Esophagus squamous epithelium (tissue), 5 donors: ENCODE results near the gene NUDT12. TPM values are rescaled to one million over a fixed set of nuclear protein-coding genes. Genes with fewer than 3 reads are reported as not detected.

Experiments
- DNase-seq: peaks from one replicate; lab custom pipeline; 2025; lab: John Stamatoyannopoulos, UW
- H3K27ac ChIP-seq, 4 donors: fragments of 200-600 bp; sonication (generic); one replicate each; pipeline ENCODE4 v1.5.1; 2016 to 2019; ENCODE audit warnings: mild to moderate bottlenecking in 1 of 4
- H3K27me3 ChIP-seq, 4 donors: fragments of 200-600 bp; sonication (generic); 1 replicate in 3 of 4; 2 replicates in 1 of 4; pipeline versions ENCODE4 v1.5.1 to v1.6.0; 2017 to 2021; ENCODE audit warnings: antibody characterized with exemption in 1 of 4
- H3K36me3 ChIP-seq, 3 donors: fragments of 200-600 bp; sonication (generic); one replicate each; pipeline ENCODE4 v1.5.1; 2016 to 2019
- H3K4me1 ChIP-seq, 3 donors: fragments of 200-600 bp; sonication (generic); one replicate each; pipeline ENCODE4 v1.5.1; 2017 to 2019
- H3K4me3 ChIP-seq, 4 donors: fragments of 200-600 bp; sonication (generic); 1 replicate in 3 of 4; 2 replicates in 1 of 4; pipeline ENCODE4 v1.5.1; 2016 to 2019; ENCODE audit warnings: mild to moderate bottlenecking in 2 of 4, moderate library complexity in 1 of 4
- H3K9me3 ChIP-seq, 3 donors: fragments of 200-600 bp; sonication (generic); one replicate each; pipeline ENCODE4 v1.5.1; 2016 to 2019
- CTCF ChIP-seq, 6 experiments: fragments of 450-650 bp in 4 of 6; fragments of 200-600 bp in 2 of 6; sonication (generic) in 2 of 6; IDR thresholded peaks; one replicate each; pipeline ENCODE4 v1.5.1; 2016 to 2019; ENCODE audit warnings: antibody characterized with exemption in 6 of 6, mild to moderate bottlenecking in 4 of 6, moderate library complexity in 4 of 6
- POLR2A ChIP-seq, 4 donors: fragments of 450-650 bp; IDR thresholded peaks; one replicate each; pipeline ENCODE4 v1.6.1; 2017; ENCODE audit warnings: antibody characterized with exemption in 4 of 4, mild to moderate bottlenecking in 4 of 4, moderate library complexity in 3 of 4
- WGBS, 2 donors: methylation state at CpG; one replicate each; pipeline ENCODE4 v1.1.5; 2018; 5-methylcytosine and 5-hydroxymethylcytosine counted together
- intact Hi-C: fragments of 100-400 bp; cut with DNase I; formaldehyde crosslinking; loops from one replicate; pipeline ENCODE4 v1.15.0; 2022
- total RNA-seq, 4 donors: library from RNA; depleted of rRNA; stranded (reverse); fragments of >200 nt; gene quantifications; one replicate each; pipeline ENCODE4 v1.1.0, GENCODE V29; 2016
- donor health status: DM: yes; HTN: yes; CAD: no.

Gene NUDT12
- total RNA-seq, 4 donors from 2014 or later = 6.8 to 12.3 (median 9.9) TPM

DNA sequence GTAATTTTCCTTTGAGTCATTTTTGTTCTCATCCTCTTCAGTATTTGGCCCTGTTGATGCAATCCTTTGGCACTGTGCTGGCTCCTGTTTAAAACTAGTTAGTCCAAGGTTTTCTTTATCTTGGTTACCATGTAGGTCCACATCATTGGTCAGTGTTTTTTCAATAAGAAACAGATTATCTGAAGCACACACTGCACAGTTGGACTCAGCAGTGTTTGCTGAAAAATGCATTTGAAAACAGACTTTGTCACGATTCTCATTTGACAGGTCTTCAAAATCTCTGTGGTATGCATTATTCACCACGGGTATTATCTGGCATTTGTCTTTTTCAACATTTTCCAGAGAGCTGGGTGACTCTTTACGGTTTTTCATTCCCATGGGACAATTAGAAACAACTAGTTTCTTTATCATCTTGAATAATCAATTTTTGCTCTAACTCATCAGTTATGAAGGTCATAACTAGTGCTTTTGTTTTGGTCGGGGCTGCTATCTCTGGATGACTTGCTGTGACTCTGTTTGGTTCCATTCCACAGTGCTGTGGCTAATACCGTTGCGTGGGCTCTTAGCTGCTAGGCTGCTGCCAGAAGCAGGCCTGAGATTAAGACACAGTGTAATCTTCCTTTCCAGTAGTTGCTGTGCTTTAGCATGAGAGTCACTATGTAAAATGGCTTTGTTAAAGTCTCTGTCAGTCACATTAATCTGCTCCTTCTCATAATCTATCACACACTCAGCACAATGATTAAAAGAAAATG lies 36.2 kb downstream of the NUDT12 start:
- no peaks in the 10 kb centered on the region for H3K36me3 ChIP-seq
- DNase-seq = no peak
- no peaks in the 10 kb centered on the region for H3K27me3 ChIP-seq
- H3K4me3 ChIP-seq = no peak overlapping the region
- H3K9me3 ChIP-seq = no peaks in the 10 kb centered on the region
- WGBS, 2 donors = 47 to 63% methylated on average over 6 of the region's 6 CpGs
- intact Hi-C loops = no loop called here
- TF ChIP-seq CTCF (IDR thresholded peaks at IDR 0.05) = no peak
- no peak for TF ChIP-seq POLR2A (IDR thresholded peaks at IDR 0.05)
- no peak overlapping the region for H3K27ac ChIP-seq
- no peaks in the 10 kb centered on the region for H3K4me1 ChIP-seq

DNA sequence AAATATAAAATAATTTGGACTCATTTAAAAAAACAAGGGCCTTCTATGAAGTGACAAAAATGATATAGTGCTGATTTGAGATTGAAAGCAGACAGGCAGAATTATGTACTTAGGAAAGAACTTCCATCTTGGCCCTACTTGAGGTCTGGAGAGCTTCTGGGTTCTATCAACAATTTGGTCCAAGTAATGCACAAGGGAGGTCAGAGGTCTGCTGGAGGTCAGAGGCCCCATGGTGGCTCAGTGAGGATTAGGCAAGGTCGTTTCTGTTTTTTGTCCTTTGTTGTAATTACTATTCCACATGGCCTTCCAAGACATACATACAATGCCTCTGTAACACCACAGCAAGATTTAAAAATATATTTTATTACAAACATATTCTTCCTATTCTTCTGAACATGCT lies 37.2 kb downstream of the NUDT12 start:
- no peak overlapping the region for H3K4me3 ChIP-seq
- H3K4me1 ChIP-seq = no peaks in the 10 kb centered on the region
- intact Hi-C loops = no loop called here
- 20 to 27% methylated on average over 1 of the region's 1 CpG for whole genome bisulfite sequencing, 2 donors
- no peaks in the 10 kb centered on the region for H3K36me3 ChIP-seq
- H3K9me3 ChIP-seq = no peaks in the 10 kb centered on the region
- TF ChIP-seq CTCF (IDR thresholded peaks at IDR 0.05) (no peak), POLR2A (IDR thresholded peaks at IDR 0.05) (no peak)
- H3K27ac ChIP-seq = no peak overlapping the region
- no peaks in the 10 kb centered on the region for H3K27me3 ChIP-seq
- DNase-seq = no peak

- H3K4me1 ChIP-seq = no peaks in the 10 kb centered on the region
- intact Hi-C loops = no loop called here
- no peaks in the 10 kb centered on the region for H3K9me3 ChIP-seq
- H3K27me3 ChIP-seq = no peaks in the 10 kb centered on the region
- no peak overlapping the region for H3K4me3 ChIP-seq
- TF ChIP-seq POLR2A (IDR thresholded peaks at IDR 0.05) (no peak), CTCF (IDR thresholded peaks at IDR 0.05) (no peak)
- no peak for DNase-seq
- 48 to 60% methylated on average over 3 of the region's 3 CpGs for WGBS, 2 donors
- H3K36me3 ChIP-seq = no peaks in the 10 kb centered on the region
- H3K27ac ChIP-seq = no peak overlapping the region
These were observed 39.3 kb downstream of the NUDT12 start for GRCh38 chr5:103523319-103523718.

- intact Hi-C loops = no loop called here
- TF ChIP-seq POLR2A (IDR thresholded peaks at IDR 0.05) = no peak
- no peak for TF ChIP-seq CTCF (IDR thresholded peaks at IDR 0.05)
- H3K27me3 ChIP-seq = no peaks in the 10 kb centered on the region
- no peak overlapping the region for H3K27ac ChIP-seq
- WGBS, 2 donors = 78 to 82% methylated on average over 5 of the region's 5 CpGs
- DNase-seq = no peak
- no peaks in the 10 kb centered on the region for H3K9me3 ChIP-seq
- no peaks in the 10 kb centered on the region for H3K4me1 ChIP-seq
- no peak overlapping the region for H3K4me3 ChIP-seq
- no peaks in the 10 kb centered on the region for H3K36me3 ChIP-seq
These were observed 40.0 kb downstream of the NUDT12 start for GRCh38 chr5:103522586-103522985.

GRCh38 chr5:103519550-103519949 lies 43.0 kb downstream of the NUDT12 start:
- WGBS, 2 donors = 67 to 73% methylated on average over 4 of the region's 4 CpGs
- no peaks in the 10 kb centered on the region for H3K27me3 ChIP-seq
- no peaks in the 10 kb centered on the region for H3K36me3 ChIP-seq
- DNase-seq = no peak
- TF ChIP-seq POLR2A (IDR thresholded peaks at IDR 0.05) (no peak), CTCF (IDR thresholded peaks at IDR 0.05) (no peak)
- no peak overlapping the region for H3K27ac ChIP-seq
- H3K4me3 ChIP-seq = no peak overlapping the region
- H3K9me3 ChIP-seq = no peaks in the 10 kb centered on the region
- no peaks in the 10 kb centered on the region for H3K4me1 ChIP-seq
- intact Hi-C loops = no loop called here
